SIG-M5 treated with dmso at 0.1 percent for 504 hours (cell line): Measurements from ENCODE around the gene CAPZA1.

Experiments used
- DNase-seq: peaks from one replicate; lab custom pipeline; 2025; ENCODE audit not compliant: unreplicated experiment; lab: John Stamatoyannopoulos, UW

The CAPZA1 gene

DNA sequence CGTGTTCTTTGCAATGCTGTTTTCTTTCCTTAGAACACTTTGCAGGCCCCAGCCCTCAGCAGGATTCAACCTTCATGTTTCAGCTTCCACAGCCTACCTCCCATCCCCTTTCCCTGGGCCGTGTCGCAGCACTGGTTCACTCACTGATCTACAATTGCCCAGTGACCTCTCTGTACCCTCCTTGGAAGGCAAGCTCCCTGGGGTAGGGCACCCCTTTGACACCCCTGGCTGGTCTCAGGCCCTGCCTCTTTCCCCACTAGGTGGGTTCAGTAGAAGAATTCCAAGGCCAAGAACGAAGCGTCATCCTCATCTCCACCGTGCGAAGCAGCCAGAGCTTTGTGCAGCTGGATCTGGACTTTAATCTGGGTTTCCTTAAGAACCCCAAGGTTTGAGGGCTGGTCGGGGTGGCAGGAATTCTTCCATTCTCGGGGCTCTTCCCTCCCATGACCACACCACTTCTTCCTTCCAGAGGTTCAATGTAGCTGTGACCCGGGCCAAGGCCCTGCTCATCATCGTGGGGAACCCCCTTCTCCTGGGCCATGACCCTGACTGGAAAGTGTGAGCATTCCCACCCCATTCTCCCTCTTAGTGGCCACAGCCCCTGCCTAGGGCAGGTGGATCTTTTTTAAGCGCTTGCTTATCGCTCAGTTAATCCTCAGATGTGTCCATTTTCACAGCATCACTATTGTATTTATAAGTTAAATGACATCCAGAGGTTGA is 80.0 kb downstream of the CAPZA1 start:
- DNase-seq = no peak

DNA sequence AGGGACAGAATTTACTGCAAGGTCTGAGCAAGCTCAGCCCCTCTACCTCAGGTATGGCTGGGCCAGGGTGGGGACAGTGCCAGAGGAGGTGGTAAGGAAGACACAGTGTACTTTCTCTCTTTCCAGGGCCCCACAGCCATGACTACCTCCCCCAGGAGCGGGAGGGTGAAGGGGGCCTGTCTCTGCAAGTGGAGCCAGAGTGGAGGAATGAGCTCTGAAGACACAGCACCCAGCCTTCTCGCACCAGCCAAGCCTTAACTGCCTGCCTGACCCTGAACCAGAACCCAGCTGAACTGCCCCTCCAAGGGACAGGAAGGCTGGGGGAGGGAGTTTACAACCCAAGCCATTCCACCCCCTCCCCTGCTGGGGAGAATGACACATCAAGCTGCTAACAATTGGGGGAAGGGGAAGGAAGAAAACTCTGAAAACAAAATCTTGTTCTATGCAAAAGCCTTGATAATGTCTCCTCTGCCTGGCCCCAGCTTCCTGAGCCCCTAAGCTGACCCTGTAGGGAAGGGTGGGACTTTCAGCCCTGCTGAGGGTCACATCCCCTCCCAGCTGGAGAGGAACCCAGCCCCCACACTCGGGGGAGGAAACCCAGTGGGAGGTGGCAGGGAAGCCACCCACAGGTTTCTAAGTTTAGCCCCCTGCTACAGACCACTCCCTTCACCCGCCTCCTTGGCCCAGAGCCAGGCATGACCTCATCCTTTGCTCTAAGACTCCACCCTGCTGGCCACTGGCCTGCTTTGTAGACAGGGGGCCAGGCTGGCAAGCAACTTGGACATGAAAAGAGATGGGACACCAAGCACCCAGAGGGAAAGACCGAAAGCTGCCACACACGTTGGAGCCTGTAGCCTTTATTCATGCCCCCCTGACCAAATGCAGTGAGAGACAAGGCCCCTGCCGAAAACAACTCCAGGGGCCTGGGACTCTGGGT is 80.9 kb downstream of the CAPZA1 start:
- peak; percentile 91 for DNase-seq

DNA sequence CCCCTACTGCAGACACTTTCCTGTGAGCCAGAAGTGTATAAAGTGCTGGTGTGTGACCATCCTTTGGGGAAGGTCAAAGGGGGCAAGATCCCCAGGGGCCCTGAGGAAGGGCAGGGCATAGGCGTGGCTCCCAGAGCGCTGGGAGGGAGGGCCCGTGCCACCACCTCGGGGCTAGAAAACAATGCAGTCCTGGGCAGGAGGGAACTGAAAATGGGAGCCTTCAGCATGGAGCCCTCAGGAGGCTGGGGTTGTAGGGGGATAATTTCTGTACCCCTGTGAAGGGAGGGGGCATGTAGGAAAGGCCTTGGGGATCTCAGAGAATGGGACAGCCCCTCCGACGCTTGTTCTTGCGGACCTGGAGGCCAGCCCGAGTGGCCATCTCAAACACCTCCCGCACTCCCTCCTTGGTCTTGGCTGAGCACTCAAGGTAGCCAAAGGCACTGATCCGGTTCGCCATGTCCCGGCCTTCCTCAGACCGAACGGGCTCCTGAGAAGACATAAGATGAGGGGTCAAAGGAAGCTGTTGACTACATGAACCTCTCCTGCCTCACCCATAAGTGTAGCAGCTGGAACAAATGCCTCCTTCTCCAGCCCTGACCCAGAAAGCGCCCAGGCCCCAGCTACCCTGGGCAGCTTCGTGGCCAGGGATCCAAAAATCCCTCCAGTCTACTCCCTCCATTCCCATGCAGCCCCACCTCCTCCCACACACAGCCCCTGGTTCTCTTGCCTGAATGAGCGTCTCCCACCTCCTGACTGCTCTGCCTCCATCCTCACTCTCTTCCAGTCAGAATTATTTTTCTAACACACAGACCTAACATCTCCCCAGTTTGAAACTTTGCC is 81.8 kb downstream of the CAPZA1 start:
- DNase-seq = no peak

DNA sequence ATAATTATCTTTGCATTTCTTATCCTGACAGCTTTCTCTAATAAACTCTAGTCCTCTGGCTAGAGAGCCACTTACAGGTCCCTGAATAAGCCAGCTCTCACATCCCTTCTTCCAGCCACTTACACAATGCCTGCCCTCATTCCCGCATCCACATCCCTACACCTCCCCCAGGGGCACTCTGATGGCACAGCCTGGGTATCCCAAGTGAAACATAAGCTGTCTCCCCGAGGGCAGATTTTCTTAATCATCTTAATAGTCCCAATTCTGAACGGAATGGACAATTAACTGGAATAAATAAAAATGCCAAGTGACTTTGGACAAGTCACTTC is 82.4 kb downstream of the CAPZA1 start:
- no peak for DNase-seq

DNA sequence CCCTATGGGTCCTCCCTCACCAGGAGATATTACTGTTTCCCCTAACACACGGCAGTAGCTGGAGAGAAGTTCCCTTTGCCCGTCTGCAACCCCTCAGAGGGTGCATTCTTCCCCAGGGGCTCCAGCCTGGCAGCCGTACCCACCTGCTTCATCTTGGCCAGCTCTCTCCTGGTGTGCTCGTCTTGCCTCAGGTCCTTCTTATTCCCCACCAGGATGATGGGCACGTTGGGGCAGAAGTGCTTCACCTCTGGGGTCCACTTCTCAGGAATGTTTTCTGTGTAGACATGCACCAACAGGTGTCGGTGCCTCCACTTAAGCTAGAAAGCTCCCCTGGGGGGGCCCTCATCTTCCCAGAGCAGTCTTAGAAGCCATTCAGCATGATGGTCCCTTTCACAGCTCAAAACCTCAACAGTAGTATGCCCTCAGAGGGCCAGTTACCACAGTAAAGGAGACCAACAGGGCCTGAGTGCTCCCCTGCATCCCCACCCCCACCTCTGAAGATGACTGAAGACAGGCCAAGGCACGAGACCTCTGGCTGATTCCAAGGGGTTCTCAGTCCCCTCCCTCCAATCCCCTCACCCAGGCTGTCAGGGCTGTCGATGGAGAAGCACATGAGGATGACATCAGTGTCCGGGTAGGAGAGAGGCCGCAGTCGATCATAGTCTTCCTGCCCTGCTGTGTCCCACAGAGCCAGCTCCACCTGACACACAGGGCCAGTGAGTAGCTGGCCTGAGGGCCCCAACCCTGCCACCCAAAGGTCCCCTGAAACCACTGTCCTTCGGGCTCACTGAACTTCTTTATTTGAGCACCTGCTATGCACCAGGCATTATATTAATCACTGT is 83.0 kb downstream of the CAPZA1 start:
- DNase-seq = no peak

DNA sequence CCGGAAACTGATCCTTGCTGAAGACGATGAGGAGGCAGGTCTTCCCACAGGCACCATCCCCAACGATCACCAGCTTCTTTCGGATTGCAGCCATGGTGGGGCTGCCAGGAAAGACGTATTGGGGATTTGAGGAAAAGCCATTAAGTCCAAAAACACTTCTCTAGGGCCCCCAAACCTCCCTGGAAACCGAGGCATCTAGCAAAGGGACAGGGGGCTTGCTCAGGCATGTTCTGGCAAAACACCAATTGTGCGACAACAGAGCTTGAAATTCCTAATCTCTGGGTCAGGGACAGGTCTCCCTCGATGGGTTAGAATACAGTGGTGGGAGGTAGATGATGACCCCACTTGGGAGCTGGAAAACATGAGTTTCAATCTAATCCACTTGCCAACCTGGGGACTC is 84.1 kb downstream of the CAPZA1 start:
- no peak for DNase-seq

DNA sequence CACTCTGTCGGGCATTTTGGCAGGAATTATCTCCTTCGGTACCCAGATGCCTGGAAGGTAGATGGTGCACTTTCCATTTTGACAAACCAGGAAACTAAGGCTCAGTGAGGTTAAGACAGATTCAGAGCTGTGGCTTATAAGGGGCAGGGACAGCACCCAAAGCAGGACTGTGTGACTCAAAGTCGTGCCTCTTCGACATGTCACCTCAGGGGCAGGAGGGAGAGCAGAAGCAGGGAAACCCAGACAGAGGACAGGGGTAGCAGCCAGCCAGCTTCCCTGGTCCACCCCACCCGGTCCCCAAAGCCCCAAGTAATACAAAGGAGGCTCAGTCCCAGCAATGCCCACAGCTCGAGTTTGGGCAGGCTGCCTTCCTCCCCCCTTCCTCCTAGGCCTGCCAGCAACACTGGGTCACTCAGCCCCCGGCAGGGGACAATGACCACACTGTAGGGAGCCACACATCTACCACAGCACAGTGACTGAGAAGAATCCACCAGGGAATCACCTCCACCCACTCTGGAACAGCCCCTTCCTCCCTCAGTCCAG is 84.8 kb downstream of the CAPZA1 start:
- DNase-seq = no peak

DNA sequence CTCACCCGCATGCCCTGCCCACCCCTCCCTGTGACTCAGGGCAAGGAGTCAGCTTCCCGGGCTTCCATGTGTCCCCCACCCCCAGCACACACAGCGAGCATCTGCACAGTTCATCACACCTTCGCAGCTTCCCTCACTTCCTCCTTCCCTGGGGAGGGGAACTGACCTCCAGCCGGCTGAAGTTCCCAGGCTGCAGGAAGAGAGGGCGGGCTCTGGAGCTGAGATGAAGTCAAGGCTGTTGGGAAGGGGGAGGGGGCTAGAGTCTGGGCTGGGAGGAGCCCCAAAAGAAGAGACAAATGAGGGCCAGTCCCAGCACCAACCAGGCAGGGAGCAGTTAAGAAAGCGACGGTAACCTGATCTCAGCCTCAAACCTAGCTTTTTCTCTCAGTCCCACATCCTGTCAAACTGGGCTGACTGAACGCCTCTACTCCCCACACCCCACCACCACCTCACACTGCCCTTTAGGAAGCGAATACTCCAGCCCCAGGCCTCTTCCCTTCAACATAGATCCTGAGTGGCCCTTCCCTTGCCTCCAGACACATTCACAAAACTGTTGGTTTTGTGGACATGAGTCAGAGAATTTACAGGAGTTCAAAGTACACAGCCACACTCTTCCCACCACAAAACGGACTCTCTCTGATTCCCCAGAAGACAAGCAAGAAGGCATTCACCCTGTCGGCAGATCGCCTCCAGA is 85.4 kb downstream of the CAPZA1 start:
- peak; percentile 79 for DNase-seq

DNA sequence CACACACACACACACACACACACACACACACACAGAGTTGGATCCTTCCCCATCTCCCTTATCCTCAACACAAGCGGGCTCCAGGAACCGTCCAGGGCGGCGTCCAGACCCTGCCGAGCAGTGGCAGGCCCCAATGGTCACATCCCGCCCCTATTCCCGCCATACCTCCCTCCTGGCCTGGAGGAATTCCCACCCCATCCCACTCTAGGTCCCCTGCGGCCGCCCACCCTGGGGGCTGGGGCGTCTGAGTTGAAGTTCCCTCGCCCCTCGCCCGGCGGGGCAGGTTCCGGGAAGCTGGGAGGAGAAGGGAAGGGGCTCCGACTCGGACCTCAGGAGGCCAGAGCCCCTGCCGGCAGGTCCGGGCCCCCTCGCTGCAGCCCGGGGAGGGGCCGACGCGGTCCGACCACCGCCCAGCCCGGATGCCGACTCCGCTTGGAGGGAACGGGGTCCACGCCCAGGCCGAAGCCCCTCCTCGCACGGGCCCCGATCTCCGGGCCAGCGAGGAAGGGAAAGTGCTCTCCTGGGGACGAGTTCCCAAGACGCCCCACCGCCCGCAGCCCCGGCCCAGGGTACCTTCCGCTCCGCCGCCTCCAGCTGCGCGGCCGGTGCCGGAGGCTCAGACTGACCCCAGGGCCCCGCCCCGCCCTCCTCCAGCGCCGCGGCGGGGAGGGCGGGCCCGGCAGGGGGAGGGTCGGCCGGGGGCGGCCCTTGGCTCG is 87.0 kb downstream of the CAPZA1 start, which contains the start of gene RHOC:
RHOC (minus strand) TSS at position 623 of the 716 bp plus-strand sequence. CDS start 3,328 bp downstream, outside the sequence.
- peak; percentile 33 for DNase-seq

DNA sequence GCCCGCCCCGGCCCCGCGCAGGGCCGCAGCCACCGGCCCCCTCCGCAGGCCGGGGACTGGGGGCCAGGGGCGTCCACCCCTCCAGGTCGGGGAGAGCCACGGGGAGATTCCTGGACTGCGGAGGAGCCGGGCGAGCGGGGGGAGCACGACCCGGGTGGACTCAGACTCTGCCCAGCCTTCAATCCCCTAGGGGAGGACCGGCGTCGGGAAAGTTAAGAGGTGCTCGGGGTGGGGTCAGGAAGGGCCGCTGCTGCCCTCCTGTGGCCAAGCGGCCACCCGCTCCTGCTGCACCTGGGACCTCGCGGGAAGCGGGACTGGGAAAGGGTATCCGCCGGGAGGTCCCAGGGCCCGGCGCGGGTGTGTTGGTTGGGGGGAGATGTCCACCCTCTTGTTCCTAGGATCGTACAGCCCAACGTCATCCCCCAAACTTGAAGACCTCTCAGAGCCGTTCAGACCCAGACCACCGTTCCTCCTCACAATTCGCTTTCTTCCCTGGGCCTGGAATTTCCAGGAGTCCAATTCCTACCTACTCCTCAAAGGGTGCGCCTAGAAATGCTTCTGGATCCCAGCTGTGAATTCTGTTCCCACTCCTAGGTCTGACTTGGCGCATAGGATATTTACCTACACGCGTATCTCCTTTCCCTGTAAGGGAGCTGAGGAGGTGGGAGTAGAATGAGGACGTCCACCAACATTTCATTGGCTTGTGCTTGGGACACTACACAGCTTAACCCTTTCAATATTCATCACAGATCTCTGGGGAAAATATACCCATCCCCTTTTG is 87.8 kb downstream of the CAPZA1 start:
- DNase-seq = peak; percentile 64

DNA sequence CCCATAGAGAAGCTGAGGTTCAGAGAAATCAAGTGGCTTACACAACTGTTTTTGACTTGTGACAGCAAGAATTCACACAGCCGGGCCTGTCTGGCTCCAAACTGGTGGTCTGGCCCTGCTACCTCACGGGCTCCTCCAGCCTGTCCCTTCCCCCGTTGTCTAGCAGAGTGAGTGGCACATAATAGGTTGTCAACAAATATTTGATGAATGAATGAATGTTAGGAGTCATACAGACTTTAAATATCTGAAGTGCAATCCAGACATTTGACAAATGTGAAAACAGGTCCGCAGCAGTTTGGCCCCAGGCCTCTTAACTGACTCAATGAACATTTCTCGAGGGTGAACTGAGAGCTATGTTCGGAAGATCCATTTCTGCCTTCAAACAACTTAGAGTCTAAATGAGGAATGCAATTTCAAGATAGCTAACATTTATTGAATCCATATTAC is 88.4 kb downstream of the CAPZA1 start:
- no peak for DNase-seq

DNA sequence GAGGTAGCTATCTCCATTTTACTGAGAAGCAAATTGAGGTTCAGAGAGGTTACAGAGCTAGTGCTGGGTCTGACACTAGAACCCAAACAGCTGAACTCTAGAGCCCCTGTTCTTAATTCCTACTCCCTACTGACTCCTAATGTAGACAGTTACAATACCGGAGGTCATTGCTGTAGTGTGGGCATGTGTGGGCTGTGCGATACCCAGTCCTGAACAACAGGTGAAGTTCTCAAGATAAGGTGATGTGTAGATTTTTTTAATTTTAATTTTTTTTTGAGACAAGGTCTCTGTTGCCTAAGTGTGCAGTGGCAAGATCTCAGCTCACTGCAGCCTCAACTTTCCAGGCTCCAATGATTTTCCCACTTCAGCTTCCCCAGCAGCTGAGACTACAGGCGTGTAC is 88.9 kb downstream of the CAPZA1 start:
- no peak for DNase-seq

DNA sequence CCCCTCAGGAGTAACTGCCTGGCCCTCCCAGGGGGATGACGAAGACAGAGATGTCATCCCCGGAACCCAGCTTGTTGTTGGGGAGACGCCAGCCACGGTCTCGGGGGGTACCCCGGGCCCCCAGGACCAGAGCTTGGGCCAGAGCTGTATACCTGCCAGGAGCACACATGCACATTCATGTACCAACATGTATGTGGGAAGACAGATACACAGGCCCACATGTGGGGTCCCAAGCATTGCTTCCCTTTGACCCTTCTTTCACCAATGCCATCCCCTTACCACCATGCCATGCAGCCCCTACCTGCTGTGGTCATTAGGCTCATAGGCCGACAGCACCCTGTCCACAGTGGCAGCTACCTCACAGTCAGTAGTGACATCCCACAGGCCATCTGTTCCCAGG is 90.5 kb downstream of the CAPZA1 start:
- no peak for DNase-seq

DNA sequence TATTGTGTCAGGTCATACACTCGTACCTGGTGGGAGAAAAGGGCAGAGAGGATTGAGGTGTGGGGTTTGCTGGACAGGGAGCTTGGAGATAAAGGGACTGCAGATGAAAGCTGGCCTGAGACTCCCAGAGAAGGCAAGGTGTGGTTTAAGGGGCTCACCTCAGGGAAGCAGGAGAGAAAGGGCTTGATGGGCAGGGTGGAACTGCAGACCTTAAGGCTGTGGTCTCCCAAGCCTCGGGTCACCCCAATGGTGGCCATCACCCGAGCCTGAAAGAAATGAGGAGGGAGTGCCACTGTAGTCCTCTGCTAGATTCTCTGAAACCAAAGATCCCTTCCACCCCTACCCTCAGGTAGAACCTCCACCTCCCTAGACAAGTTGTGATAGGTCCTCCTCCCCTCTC is 91.0 kb downstream of the CAPZA1 start:
- no peak for DNase-seq

DNA sequence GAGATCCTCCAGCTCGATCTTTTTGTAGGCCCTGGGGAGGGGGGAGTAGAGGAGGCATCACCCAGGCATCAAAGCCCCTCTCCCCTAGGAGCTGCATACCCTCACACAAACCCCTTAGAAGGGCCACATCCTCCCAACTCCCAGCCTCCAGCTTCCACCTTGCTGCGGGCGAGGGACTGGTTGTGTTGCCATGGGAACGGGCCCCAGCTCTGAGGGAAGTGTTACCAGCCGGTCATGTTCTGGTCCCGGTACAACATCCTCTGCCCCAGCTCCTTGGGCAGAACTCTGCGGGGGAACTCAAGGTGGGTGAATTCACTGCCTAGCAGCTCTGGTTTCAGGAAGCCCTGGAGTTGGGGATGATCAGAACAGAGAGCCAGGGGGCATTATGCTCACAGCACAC is 91.4 kb downstream of the CAPZA1 start:
- no peak for DNase-seq

DNA sequence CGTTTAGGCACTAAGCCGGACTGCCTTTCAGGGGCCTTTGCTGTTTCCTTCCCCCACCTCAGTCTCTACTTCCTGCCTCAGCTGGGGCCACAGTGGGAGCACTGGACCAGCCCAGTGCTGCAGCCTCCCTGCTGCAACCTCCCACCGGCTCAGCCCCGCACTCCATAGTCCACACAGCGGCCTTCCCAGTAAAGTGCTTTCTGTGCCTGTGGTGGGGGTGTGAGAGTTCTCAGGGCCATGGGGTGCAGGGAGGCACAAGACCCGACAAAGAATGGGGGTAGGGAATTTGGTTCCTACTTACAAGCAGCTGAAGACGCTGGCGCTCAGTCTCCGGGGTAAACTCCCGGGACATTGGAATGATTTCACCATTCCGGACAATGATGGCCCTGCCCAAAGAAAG is 92.0 kb downstream of the CAPZA1 start:
- DNase-seq = no peak

DNA sequence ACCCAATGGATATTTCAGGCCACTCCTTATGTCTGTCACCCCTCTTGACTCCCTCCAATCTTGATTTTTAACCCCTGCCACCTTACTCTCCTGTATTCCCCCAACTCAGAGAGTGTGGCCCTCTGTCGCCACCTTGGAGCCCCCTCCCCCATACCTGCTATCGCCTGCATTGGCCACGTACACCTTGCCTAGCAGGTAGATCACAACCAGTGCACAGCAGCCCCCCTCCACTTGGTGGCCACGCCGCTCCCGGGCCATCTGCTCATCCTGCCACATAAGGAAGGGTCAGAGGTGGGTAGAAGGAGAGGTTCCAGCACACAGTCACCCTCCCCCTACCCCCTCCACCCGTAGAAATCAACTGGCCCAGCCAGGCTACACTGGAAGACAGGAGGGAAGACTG is 92.6 kb downstream of the CAPZA1 start:
- DNase-seq = no peak

DNA sequence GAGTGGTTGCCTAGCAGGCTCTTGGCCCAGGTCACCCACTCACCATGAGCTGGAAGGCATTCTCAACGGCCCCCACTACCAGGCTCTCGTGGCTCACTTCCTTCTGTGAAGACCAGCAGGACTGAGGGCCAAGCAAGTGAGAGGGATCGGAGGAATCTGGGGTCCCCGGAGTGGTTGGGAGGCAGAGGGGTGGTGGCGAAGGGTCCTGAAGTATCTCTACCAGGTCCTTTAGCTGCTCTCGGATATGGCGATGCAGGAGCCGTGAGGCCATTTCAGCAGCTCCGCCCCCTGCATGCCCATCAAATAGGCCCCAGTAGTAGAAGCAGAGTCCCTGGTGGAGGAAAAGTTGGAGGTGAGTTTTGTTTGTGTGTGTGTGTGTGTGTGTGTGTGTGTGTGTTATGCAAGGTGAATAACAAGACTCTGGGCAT is 93.1 kb downstream of the CAPZA1 start:
- DNase-seq = no peak
